Stimulated activated CD4-positive, alpha-beta T cell treated with anti-CD3 and anti-CD28 coated beads, Interleukin-12 subunit alpha, Interleukin-12 subunit beta, amount 100 ng/mL, for 48 hours (primary cell): ENCODE data around the gene KCNN4.
A peak's percentile ranks its signal among the peaks of the same experiment; 100 is the strongest.

Source experiments
- DNase-seq, 3 donors: peaks; one replicate each; pipeline ENCODE4 v3.0.0-alpha.2; 2020; ENCODE audit warnings: low read depth in 2 of 3, low spot score in 1 of 3

The KCNN4 gene

GRCh38 chr19:43799502-43800142 lies 18.8 kb upstream of the KCNN4 start:
- no peak for DNase-seq

GRCh38 chr19:43798546-43799409 lies 18.0 kb upstream of the KCNN4 start:
- DNase-seq, result peak in 1 of 3 donors; percentile 42

GRCh38 chr19:43798026-43798545 lies 17.3 kb upstream of the KCNN4 start:
- DNase-seq, result no peak

DNA sequence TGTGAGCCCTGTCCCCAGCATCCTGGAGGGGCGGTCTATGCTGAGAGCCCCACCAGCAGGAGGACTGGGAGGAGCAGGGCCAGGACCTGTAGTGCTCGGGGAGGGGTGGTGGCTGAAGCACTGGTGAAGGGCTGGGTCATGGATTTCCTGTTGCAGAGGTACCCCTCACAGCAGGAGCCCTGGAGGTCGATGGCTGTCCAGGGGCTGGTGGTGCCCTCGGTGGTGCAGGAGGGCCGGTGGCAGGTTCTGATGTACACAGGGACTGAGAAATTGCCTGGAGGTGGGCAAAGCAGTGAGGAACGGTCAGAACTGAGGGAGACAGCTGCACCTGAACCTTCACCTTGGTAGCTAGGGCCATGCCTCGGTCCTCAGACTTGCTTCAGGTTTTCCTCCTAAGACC lies 16.8 kb upstream of the KCNN4 start:
- no peak for DNase-seq

GRCh38 chr19:43797118-43797517 lies 16.3 kb upstream of the KCNN4 start:
- no peak for DNase-seq

- DNase-seq, result no peak
Measured at GRCh38 chr19:43790587-43790986, 9.8 kb upstream of the KCNN4 start.

DNA sequence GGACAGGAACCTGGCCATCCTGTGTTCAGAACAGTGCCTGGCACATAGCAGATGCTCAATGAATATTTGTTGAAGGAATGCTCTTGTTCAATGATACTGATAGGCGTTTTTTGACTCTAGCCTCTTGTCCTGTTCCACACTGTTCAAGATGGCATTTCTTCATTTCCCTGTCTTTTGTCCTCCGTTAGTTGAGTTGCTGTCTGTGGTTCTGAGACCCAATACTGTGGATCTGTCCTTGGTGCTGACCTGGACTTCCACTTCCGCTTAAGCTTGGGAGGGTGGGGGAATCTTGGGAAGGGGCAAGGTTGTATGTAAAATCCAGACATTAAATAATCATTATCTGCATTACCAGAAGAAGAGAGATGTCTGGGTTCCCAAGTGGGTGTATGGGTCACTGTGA lies 8.3 kb upstream of the KCNN4 start:
- DNase-seq, result no peak

GRCh38 chr19:43786665-43787064 lies 5.9 kb upstream of the KCNN4 start:
- DNase-seq, result no peak

- DNase-seq, result no peak
Measured at GRCh38 chr19:43784981-43785808, 4.4 kb upstream of the KCNN4 start.

DNA sequence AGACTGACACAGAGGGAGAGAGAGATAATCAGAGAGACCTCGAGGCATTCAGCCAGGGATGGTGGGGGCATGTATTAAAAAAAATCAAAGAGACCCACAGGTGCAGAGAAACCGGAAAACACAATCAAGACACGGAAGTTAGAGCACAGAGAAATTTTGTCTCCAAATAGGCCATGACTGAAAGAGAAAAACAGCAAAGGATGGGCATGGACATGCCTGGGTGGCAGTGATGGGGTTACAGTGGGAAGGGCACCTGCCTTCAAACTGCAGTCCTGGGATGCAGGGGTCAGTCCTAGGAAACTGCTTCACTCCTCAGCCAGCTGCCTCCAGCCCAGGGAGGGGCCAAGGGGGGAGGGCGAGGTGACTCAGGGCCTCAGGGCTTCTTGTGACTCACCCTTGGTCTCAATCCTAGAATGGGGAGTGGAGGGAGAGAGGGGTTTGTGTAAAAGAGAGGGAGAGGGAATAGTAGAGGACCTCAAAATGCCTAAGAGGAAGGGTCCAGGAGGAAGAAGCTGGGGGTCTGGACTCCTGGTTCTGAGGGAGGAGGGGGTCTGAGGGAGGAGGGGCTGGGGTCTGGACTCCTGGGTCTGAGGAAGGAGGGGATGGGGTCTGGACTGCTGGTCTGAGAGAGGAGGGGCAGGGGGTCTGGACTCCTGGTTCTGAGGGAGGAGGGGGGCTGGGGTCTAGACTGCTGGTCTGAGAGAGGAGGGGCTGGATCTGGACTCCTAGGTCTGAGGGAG lies 3.6 kb upstream of the KCNN4 start:
- peak in 2 of 3 donors; percentile 43 to 62 for DNase-seq

DNA sequence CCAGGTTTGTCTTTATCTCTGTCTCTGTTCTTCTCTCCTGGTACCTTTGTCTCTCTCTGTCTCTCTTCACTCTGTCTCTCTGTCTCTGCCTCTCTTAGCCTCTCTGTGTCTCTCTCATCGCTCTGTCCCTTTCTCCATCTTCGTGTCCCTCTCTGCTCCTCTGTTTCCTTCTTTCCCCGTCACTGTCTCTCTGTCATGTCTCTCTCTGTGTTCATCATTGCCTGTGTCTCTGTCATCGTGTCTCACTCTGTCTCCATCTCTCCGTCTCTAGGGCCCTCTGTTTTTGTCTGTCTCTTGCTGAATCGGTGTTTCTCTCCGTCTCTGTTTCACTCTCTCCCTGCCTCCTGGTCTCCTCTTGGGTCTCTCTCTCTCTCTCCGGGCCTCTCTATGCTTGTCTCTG lies 2.9 kb upstream of the KCNN4 start:
- no peak for DNase-seq

- DNase-seq, result no peak
Measured at GRCh38 chr19:43782689-43783231, 2.0 kb upstream of the KCNN4 start.

DNA sequence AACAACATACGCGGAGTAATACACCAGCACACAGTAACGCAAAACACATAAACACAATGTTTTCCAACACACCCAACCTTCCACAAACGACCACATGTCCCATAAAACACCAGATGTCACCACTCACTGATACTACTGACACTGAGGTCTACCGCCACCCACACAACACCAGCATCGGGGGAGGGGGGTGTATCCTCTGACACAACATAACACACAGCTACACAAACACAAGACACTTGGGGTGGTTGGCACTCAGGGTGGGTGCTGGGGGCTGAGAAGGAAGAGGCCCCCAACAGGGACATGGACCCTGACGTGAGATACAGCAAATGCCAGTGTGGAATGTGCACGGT lies 1.5 kb upstream of the KCNN4 start:
- DNase-seq, result no peak

DNA sequence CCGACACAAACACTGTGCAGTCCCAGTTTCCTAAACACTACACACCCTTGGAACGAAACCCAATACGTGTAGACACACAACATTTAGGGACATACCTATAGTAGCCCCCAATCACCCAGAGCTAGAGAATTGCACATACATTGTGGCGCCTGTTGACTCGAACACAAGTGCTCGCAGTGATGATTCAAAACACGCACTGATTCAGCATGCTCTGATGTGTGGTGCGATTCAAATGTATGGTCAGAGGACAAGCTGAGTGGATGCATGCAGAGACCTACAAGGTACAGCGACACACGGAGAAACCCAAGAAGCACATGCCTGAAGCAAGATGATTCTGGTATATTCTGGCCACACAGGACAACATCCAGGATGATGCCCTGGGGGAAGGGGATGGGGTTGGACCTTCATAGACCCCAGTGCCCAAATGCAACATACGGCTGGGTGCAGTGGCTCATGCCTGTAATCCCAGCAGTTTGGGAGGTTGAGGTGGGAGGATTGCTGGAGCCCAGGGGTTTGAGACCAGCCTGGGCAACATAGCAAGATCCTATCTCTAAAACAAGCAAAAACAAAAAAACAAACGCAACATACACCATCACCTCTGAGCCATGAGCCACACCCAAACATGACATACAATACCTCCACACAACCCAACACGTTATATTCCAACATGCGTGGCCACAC lies 997 bp upstream of the KCNN4 start:
- DNase-seq, result no peak

GRCh38 chr19:43779820-43780219 lies 953 bp downstream of the KCNN4 start:
- no peak for DNase-seq

DNA sequence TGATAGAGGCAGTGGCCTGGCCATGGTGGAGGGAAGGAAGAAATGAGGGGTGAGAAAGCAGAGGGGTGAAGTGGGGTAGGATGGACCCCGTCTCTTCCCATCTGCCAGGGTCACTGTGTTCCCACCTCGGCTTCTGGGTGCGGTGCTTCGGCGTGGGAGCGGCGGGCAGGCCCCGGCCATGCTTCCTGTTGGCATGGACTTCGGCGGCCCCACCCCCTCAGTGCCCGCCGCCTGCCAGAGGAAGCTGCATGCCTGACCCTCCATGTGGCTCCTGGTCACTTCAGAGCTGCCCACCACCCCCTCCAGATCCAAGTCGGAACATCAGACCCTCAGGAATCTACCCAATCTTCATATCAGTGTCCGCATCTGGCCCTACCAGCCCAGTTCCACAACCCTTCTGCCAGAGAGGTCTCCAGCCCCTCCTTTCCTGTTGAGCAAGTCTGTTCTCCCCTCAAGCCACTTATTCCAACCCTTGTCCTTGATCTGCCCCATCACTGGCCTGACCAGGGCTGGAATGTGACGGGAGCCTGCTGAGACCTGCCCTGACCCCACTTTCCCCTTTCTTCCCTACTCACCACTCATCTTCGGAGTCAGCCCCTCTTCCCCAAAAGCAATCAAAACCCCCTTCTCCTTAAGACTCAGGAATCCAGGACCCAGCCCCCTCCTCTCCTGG lies 1.5 kb downstream of the KCNN4 start:
- no peak for DNase-seq

- no peak for DNase-seq
Measured at GRCh38 chr19:43778651-43779050, 2.1 kb downstream of the KCNN4 start.

- no peak for DNase-seq
Measured at GRCh38 chr19:43777163-43777695, 3.5 kb downstream of the KCNN4 start.

- DNase-seq, result peak in 2 of 3 donors; percentile 61 to 74
Measured at GRCh38 chr19:43776286-43776685, 4.5 kb downstream of the KCNN4 start.
